Esophagus squamous epithelium (tissue), 5 donors: ENCODE data around the gene ATAD2B. TPM values are rescaled to one million over a fixed set of nuclear protein-coding genes. Genes with fewer than 3 reads are reported as not detected.

Experiments
- DNase-seq: peaks from one replicate; lab custom pipeline; 2025; lab: John Stamatoyannopoulos, UW
- H3K27ac ChIP-seq, 4 donors: fragments of 200-600 bp; sonication (generic); one replicate each; pipeline ENCODE4 v1.5.1; 2016 to 2019; ENCODE audit warnings: mild to moderate bottlenecking in 1 of 4
- H3K27me3 ChIP-seq, 4 donors: fragments of 200-600 bp; sonication (generic); 1 replicate in 3 of 4; 2 replicates in 1 of 4; pipeline versions ENCODE4 v1.5.1 to v1.6.0; 2017 to 2021; ENCODE audit warnings: antibody characterized with exemption in 1 of 4
- H3K36me3 ChIP-seq, 3 donors: fragments of 200-600 bp; sonication (generic); one replicate each; pipeline ENCODE4 v1.5.1; 2016 to 2019
- H3K4me1 ChIP-seq, 3 donors: fragments of 200-600 bp; sonication (generic); one replicate each; pipeline ENCODE4 v1.5.1; 2017 to 2019
- H3K4me3 ChIP-seq, 4 donors: fragments of 200-600 bp; sonication (generic); 1 replicate in 3 of 4; 2 replicates in 1 of 4; pipeline ENCODE4 v1.5.1; 2016 to 2019; ENCODE audit warnings: mild to moderate bottlenecking in 2 of 4, moderate library complexity in 1 of 4
- H3K9me3 ChIP-seq, 3 donors: fragments of 200-600 bp; sonication (generic); one replicate each; pipeline ENCODE4 v1.5.1; 2016 to 2019
- POLR2A ChIP-seq, 4 donors: fragments of 450-650 bp; IDR thresholded peaks; one replicate each; pipeline ENCODE4 v1.6.1; 2017; ENCODE audit warnings: antibody characterized with exemption in 4 of 4, mild to moderate bottlenecking in 4 of 4, moderate library complexity in 3 of 4
- WGBS, 2 donors: methylation state at CpG; one replicate each; pipeline ENCODE4 v1.1.5; 2018; 5-methylcytosine and 5-hydroxymethylcytosine counted together
- intact Hi-C: fragments of 100-400 bp; cut with DNase I; formaldehyde crosslinking; loops from one replicate; pipeline ENCODE4 v1.15.0; 2022
- total RNA-seq, 4 donors: library from RNA; depleted of rRNA; stranded (reverse); fragments of >200 nt; gene quantifications; one replicate each; pipeline ENCODE4 v1.1.0, GENCODE V29; 2016
- TF ChIP-seq, protein P1 (sequence below), 6 experiments: fragments of 450-650 bp in 4 of 6; fragments of 200-600 bp in 2 of 6; sonication (generic) in 2 of 6; IDR thresholded peaks; one replicate each; pipeline ENCODE4 v1.5.1; 2016 to 2019; ENCODE audit warnings: antibody characterized with exemption in 6 of 6, mild to moderate bottlenecking in 4 of 6, moderate library complexity in 4 of 6
- donor health status: DM: yes; HTN: yes; CAD: no.

Gene ATAD2B
- total RNA-seq, 4 donors from 2014 or later: 7.4 to 29.2 (median 20.8) TPM

GRCh38 chr2:23719716-23720115 lies 207.2 kb downstream of the ATAD2B start:
- H3K36me3 ChIP-seq: peaks cover 0 to 29% (median 0%) of the 10 kb centered on the region in 3 donors
- H3K4me1 ChIP-seq: peaks cover 0 to 24% (median 3%) of the 10 kb centered on the region in 3 donors
- H3K9me3 ChIP-seq: peaks cover 0 to 15% (median 0%) of the 10 kb centered on the region in 3 donors
- intact Hi-C loops: no loop called here
- no peak overlapping the region for H3K4me3 ChIP-seq
- no peak overlapping the region for H3K27ac ChIP-seq
- WGBS, 2 donors: 52 to 65% methylated on average over 3 to 5 of the region's 5 CpGs
- H3K27me3 ChIP-seq: no peaks in the 10 kb centered on the region
- no peak for DNase-seq
- TF ChIP-seq, protein P1, sequence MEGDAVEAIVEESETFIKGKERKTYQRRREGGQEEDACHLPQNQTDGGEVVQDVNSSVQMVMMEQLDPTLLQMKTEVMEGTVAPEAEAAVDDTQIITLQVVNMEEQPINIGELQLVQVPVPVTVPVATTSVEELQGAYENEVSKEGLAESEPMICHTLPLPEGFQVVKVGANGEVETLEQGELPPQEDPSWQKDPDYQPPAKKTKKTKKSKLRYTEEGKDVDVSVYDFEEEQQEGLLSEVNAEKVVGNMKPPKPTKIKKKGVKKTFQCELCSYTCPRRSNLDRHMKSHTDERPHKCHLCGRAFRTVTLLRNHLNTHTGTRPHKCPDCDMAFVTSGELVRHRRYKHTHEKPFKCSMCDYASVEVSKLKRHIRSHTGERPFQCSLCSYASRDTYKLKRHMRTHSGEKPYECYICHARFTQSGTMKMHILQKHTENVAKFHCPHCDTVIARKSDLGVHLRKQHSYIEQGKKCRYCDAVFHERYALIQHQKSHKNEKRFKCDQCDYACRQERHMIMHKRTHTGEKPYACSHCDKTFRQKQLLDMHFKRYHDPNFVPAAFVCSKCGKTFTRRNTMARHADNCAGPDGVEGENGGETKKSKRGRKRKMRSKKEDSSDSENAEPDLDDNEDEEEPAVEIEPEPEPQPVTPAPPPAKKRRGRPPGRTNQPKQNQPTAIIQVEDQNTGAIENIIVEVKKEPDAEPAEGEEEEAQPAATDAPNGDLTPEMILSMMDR (IDR thresholded peaks at IDR 0.05): no peak
- no peak for TF ChIP-seq POLR2A (IDR thresholded peaks at IDR 0.05)

DNA sequence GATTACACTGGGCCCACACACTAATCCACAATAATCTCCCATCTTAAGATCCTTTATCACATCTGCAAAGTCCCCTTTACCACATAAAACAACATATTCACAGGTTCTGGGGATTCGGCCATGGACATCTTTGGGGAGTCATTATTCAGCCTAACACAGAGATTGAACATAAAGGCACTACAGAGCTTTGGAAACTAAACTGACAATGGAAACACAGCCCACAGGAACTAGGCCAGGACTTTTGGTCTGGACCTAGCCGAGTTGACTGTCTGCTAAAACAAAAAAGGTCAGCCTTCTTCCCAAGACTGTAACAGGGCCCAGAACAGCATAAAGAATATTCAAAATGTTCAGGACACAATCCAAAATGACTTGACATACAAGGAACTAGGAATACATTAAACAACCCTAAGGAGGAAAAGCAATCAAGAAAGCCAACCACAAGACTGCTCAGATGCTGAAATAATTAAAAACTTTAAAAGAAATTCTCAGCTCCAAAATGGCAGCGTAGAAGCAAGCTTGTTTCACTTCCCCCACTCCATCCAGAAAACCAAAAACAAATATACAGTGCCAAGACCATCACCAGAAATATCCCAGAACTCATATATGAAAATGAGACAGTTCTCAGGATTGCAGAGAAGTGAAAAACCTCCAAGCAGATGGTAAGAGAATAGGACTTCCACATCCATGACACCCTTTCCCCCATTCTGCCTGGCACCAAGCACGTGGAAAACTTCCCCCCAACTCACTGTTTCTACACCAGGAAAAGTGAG lies 207.8 kb downstream of the ATAD2B start:
- DNase-seq: no peak
- no peak overlapping the region for H3K27ac ChIP-seq
- H3K9me3 ChIP-seq: peaks cover 0 to 15% (median 0%) of the 10 kb centered on the region in 3 donors
- intact Hi-C loops: no loop called here
- no peak overlapping the region for H3K4me3 ChIP-seq
- H3K36me3 ChIP-seq: peaks cover 0 to 29% (median 0%) of the 10 kb centered on the region in 3 donors
- TF ChIP-seq, protein P1 (IDR thresholded peaks at IDR 0.05): no peak
- TF ChIP-seq POLR2A (IDR thresholded peaks at IDR 0.05): no peak
- no peaks in the 10 kb centered on the region for H3K27me3 ChIP-seq
- 71 to 92% methylated on average over 4 of the region's 4 CpGs for WGBS, 2 donors
- H3K4me1 ChIP-seq: peaks cover 0 to 24% (median 3%) of the 10 kb centered on the region in 3 donors

- peaks cover 0 to 8% (median 0%) of the 10 kb centered on the region in 3 donors for H3K4me1 ChIP-seq
- no peak overlapping the region for H3K4me3 ChIP-seq
- H3K27me3 ChIP-seq: no peaks in the 10 kb centered on the region
- intact Hi-C loops: no loop called here
- H3K36me3 ChIP-seq: peaks cover 0 to 19% (median 0%) of the 10 kb centered on the region in 3 donors
- DNase-seq: no peak
- TF ChIP-seq, protein P1 (IDR thresholded peaks at IDR 0.05): no peak
- 86% methylated on average over 5 of the region's 5 CpGs for WGBS, 2 donors
- H3K27ac ChIP-seq: no peak overlapping the region
- H3K9me3 ChIP-seq: no peaks in the 10 kb centered on the region
Measured at GRCh38 chr2:23713351-23713750, 213.6 kb downstream of the ATAD2B start.

GRCh38 chr2:23712756-23713151 lies 214.2 kb downstream of the ATAD2B start:
- peaks cover 0 to 22% (median 0%) of the 10 kb centered on the region in 3 donors for H3K36me3 ChIP-seq
- no peaks in the 10 kb centered on the region for H3K9me3 ChIP-seq
- peaks cover 0 to 8% (median 0%) of the 10 kb centered on the region in 3 donors for H3K4me1 ChIP-seq
- intact Hi-C loops: no loop called here
- WGBS, 2 donors: 63% methylated on average over 1 of the region's 2 CpGs; no CpG with 5 or more reads in 1 of the 2 donors
- TF ChIP-seq, protein P1 (IDR thresholded peaks at IDR 0.05): no peak
- TF ChIP-seq POLR2A (IDR thresholded peaks at IDR 0.05): no peak
- no peak for DNase-seq
- no peak overlapping the region for H3K27ac ChIP-seq
- H3K27me3 ChIP-seq: no peaks in the 10 kb centered on the region
- H3K4me3 ChIP-seq: no peak overlapping the region

DNA sequence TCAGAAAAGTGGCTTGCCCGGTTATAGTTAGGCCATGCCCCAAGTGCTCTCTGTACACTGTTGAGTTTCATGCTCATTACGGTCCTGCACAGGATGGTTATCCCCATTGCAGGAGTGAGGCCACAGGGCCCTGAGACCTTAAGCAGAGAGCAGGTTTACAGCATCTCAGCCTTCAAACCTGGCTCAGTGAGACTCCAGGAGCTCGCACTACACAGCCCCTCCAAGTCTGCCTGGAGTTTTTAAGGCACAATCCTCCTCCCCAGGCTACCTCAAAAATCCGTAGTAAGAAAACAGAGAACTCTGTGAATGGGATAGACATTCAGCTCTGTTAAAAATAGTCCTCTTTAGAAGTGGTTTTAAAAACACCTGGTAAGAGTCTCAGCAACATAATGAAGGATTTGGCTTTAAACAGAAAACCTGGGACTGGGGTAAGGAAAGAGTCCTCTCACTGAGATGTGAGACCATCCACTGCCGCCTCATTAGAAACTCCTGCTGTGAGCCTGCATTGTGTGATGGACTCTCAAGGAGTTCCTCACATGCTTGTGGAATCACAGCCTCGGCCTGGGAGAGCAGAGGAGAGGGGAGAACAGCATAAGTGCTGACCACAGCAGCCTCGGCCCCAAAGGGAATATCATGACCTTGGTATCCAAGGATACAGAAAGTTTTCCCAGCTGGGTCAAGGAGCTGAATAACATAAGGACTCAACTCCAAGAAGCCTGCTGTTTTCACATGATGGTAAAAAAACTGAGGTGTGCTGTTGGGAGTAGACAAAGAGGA lies 214.8 kb downstream of the ATAD2B start:
- 84 to 86% methylated on average over 7 of the region's 7 CpGs for WGBS, 2 donors
- H3K9me3 ChIP-seq: no peaks in the 10 kb centered on the region
- no peak overlapping the region for H3K27ac ChIP-seq
- intact Hi-C loops: no loop called here
- no peak for TF ChIP-seq POLR2A (IDR thresholded peaks at IDR 0.05)
- TF ChIP-seq, protein P1 (IDR thresholded peaks at IDR 0.05): no peak
- no peaks in the 10 kb centered on the region for H3K27me3 ChIP-seq
- peaks cover 0 to 8% (median 3%) of the 10 kb centered on the region in 3 donors for H3K4me1 ChIP-seq
- H3K36me3 ChIP-seq: peaks cover 0 to 28% (median 0%) of the 10 kb centered on the region in 3 donors
- no peak for DNase-seq
- H3K4me3 ChIP-seq: no peak overlapping the region
